Femur (tissue), 1 donor: ENCODE data around the gene ABLIM1.

Experiments
- DNase-seq: peaks from one replicate; pipeline ENCODE4 v3.0.0-alpha.2; 2017

ABLIM1 gene

GRCh38 chr10:114436941-114437340, 221.1 kb downstream of the ABLIM1 start:
- no peak for DNase-seq

GRCh38 chr10:114432566-114433093, 225.4 kb downstream of the ABLIM1 start:
- no peak for DNase-seq

- no peak for DNase-seq
These were observed 226.5 kb downstream of the ABLIM1 start for GRCh38 chr10:114431414-114432135.

GRCh38 chr10:114430688-114431413, 227.2 kb downstream of the ABLIM1 start:
- no peak for DNase-seq

GRCh38 chr10:114429581-114430335, 228.3 kb downstream of the ABLIM1 start:
- DNase-seq = no peak

GRCh38 chr10:114427124-114427852, 230.8 kb downstream of the ABLIM1 start:
- no peak for DNase-seq

GRCh38 chr10:114426476-114426875, 231.6 kb downstream of the ABLIM1 start:
- DNase-seq = no peak

GRCh38 chr10:114420811-114421485, 237.1 kb downstream of the ABLIM1 start:
- no peak for DNase-seq

- no peak for DNase-seq
These were observed 240.0 kb downstream of the ABLIM1 start for GRCh38 chr10:114418109-114418508.

- DNase-seq = no peak
These were observed 244.9 kb downstream of the ABLIM1 start for GRCh38 chr10:114412907-114413797.

- no peak for DNase-seq
These were observed 249.1 kb downstream of the ABLIM1 start for GRCh38 chr10:114408968-114409444.

GRCh38 chr10:114408112-114408967, 249.7 kb downstream of the ABLIM1 start:
- DNase-seq = no peak

GRCh38 chr10:114406455-114406854, 251.6 kb downstream of the ABLIM1 start:
- no peak for DNase-seq

GRCh38 chr10:114405011-114405350, 253.1 kb downstream of the ABLIM1 start:
- no peak for DNase-seq

GRCh38 chr10:114404171-114405010, 253.7 kb downstream of the ABLIM1 start, which contains the start of gene AFAP1L2:
Gene AFAP1L2 (minus strand): TSS chr10:114404502. CDS start chr10:114404455, 47 bp downstream.
- peak; percentile 69 for DNase-seq

- DNase-seq = peak; percentile 65
These were observed 254.4 kb downstream of the ABLIM1 start for GRCh38 chr10:114403541-114404161.

GRCh38 chr10:114402871-114403540, 255.1 kb downstream of the ABLIM1 start:
- DNase-seq = no peak

GRCh38 chr10:114402233-114402632, 255.8 kb downstream of the ABLIM1 start:
- DNase-seq = no peak
